IPS-18a (cell line): ENCODE data around the gene OR10H4.

Source experiments
- H3K27ac ChIP-seq: one replicate; pipeline ENCODE4 v1.5.1; 2013; ENCODE audit warnings: low read length
- H3K27me3 ChIP-seq: one replicate; pipeline ENCODE4 v1.6.1; 2013; ENCODE audit warnings: mild to moderate bottlenecking, low read length; ENCODE audit not compliant: control insufficient read depth, insufficient read depth
- H3K36me3 ChIP-seq: one replicate; pipeline ENCODE4 v1.6.1; 2013; ENCODE audit warnings: low read depth, low read length; ENCODE audit not compliant: control insufficient read depth
- H3K4me1 ChIP-seq: one replicate; pipeline ENCODE4 v1.6.1; 2013; ENCODE audit warnings: low read depth, low read length; ENCODE audit not compliant: control insufficient read depth
- H3K4me3 ChIP-seq: one replicate; pipeline ENCODE4 v1.5.1; 2013; ENCODE audit warnings: low read length
- H3K9ac ChIP-seq: one replicate; pipeline ENCODE4 v1.6.1; 2013; ENCODE audit warnings: mild to moderate bottlenecking, low read length, moderate library complexity
- H3K9me3 ChIP-seq: one replicate; pipeline ENCODE4 v1.6.1; 2013; ENCODE audit warnings: low read depth, low read length; ENCODE audit not compliant: control insufficient read depth

The OR10H4 gene

GRCh38 chr19:15991602-15992001, 42.8 kb downstream of the OR10H4 start:
- Histone ChIP-seq H3K4me1 (no peaks in the 10 kb centered on the region), H3K9ac (no peak overlapping the region), H3K4me3 (no peak overlapping the region), H3K36me3 (no peaks in the 10 kb centered on the region), H3K9me3 (peaks cover 65% of the 10 kb centered on the region), H3K27me3 (no peaks in the 10 kb centered on the region), H3K27ac (no peak overlapping the region)

DNA sequence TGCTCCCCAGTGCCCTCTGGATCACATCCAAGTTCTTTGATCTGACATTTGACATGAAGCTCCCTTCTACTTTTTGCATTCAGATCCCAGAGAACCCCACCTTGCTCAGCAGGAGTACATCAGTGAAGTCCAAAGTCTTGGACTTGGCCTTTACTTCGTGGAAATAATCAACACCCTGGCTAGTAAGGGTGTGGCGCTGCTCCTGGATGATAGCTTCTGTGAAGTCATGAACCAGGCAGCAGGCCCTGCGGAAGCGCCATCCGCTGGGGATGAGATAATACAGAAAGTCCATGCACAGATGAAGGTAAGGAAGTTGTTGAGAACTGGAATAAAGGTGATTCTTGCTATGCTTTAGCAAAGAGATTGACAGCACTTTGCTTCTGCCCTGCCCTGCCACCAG, 43.2 kb downstream of the OR10H4 start:
- no peak overlapping the region for H3K9ac ChIP-seq
- no peaks in the 10 kb centered on the region for H3K27me3 ChIP-seq
- H3K9me3 ChIP-seq: peaks cover 65% of the 10 kb centered on the region
- H3K4me3 ChIP-seq: no peak overlapping the region
- H3K27ac ChIP-seq: no peak overlapping the region
- H3K4me1 ChIP-seq: no peaks in the 10 kb centered on the region
- H3K36me3 ChIP-seq: no peaks in the 10 kb centered on the region

DNA sequence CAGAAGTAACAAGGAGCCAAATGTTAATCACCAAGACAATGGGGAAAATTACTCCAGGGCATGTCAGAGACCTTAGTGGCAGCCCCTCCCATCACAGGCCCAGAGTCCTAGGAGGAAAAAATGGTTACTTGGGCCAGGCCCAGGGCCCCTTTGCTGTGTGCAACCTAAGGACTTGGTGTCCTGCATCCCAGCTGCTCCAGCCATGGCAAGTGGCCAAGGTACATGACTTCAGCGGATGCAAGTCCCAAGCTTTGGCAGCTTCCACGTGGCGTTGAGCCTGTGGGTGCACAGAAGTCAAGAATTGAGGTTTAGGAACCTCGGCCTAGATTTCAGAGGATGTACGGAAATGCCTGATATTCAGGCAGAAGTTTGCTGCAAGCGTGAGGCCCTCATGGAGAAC, 46.7 kb downstream of the OR10H4 start:
- H3K4me1 ChIP-seq: no peaks in the 10 kb centered on the region
- no peak overlapping the region for H3K27ac ChIP-seq
- H3K9ac ChIP-seq: no peak overlapping the region
- peaks cover 61% of the 10 kb centered on the region for H3K9me3 ChIP-seq
- H3K27me3 ChIP-seq: no peaks in the 10 kb centered on the region
- no peak overlapping the region for H3K4me3 ChIP-seq
- H3K36me3 ChIP-seq: no peaks in the 10 kb centered on the region

- no peaks in the 10 kb centered on the region for H3K36me3 ChIP-seq
- no peaks in the 10 kb centered on the region for H3K4me1 ChIP-seq
- no peak overlapping the region for H3K4me3 ChIP-seq
- no peaks in the 10 kb centered on the region for H3K27me3 ChIP-seq
- H3K9me3 ChIP-seq: peaks cover 51% of the 10 kb centered on the region
- no peak overlapping the region for H3K9ac ChIP-seq
- no peak overlapping the region for H3K27ac ChIP-seq
Observed at GRCh38 chr19:15998166-15998565, 49.4 kb downstream of the OR10H4 start.
